ENCODE measurements around the gene SEC31B.

SEC31B gene

GRCh38 chr10:100528921-100529474 is 9.3 kb upstream of the SEC31B start:
- in situ Hi-C loops (cut with HindIII; ENCODE audit: low sequenced_read_pairs) = loop anchor here (10.0 kb wide), 1 partner anchor 94 kb away; no protein-coding TSS in a partner anchor

- in situ Hi-C loops (cut with HindIII; ENCODE audit: low sequenced_read_pairs) = loop anchor here (10.0 kb wide), 1 partner anchor 94 kb away; no protein-coding TSS in a partner anchor
Measured at GRCh38 chr10:100528123-100528886, 8.6 kb upstream of the SEC31B start.

GRCh38 chr10:100524638-100525037 is 5.0 kb upstream of the SEC31B start:
- in situ Hi-C loops (cut with HindIII; ENCODE audit: low sequenced_read_pairs) = loop anchor here (10.0 to 25.0 kb wide), 2 partner anchors 90 to 187 kb away; partner anchors contain the start of genes PKD2L1 and SCD

- in situ Hi-C loops (cut with HindIII; ENCODE audit: low sequenced_read_pairs) = loop anchor here (10.0 to 25.0 kb wide), 2 partner anchors 89 to 187 kb away; partner anchors contain the start of genes PKD2L1 and SCD
Measured at GRCh38 chr10:100524206-100524605, 4.5 kb upstream of the SEC31B start.

GRCh38 chr10:100522945-100523344 is 3.3 kb upstream of the SEC31B start:
- in situ Hi-C loops (cut with HindIII; ENCODE audit: low sequenced_read_pairs) = loop anchor here (10.0 to 25.0 kb wide), 2 partner anchors 88 to 186 kb away; partner anchors contain the start of genes PKD2L1 and SCD

GRCh38 chr10:100522107-100522801 is 2.6 kb upstream of the SEC31B start:
- in situ Hi-C loops (cut with HindIII; ENCODE audit: low sequenced_read_pairs) = loop anchor here (10.0 to 25.0 kb wide), 2 partner anchors 87 to 185 kb away; partner anchors contain the start of genes PKD2L1 and SCD

- in situ Hi-C loops (cut with HindIII; ENCODE audit: low sequenced_read_pairs) = loop anchor here (10.0 to 25.0 kb wide), 2 partner anchors 86 to 184 kb away; partner anchors contain the start of genes PKD2L1 and SCD
Measured at GRCh38 chr10:100520811-100521210, 1.1 kb upstream of the SEC31B start.

GRCh38 chr10:100518761-100519241 is 860 bp downstream of the SEC31B start:
- in situ Hi-C loops (cut with HindIII; ENCODE audit: low sequenced_read_pairs) = loop anchor here (25.0 kb wide), 1 partner anchor 182 kb away; the partner anchor contains the start of genes PKD2L1 and SCD

- in situ Hi-C loops (cut with HindIII; ENCODE audit: low sequenced_read_pairs) = loop anchor here (25.0 kb wide), 1 partner anchor 180 kb away; the partner anchor contains the start of genes PKD2L1 and SCD
Measured at GRCh38 chr10:100516847-100517246, 2.8 kb downstream of the SEC31B start.

- in situ Hi-C loops (cut with HindIII; ENCODE audit: low sequenced_read_pairs) = loop anchor here (25.0 kb wide), 1 partner anchor 178 kb away; the partner anchor contains the start of genes PKD2L1 and SCD
Measured at GRCh38 chr10:100515612-100516011, 4.0 kb downstream of the SEC31B start.

GRCh38 chr10:100510533-100511308 is 8.9 kb downstream of the SEC31B start:
- in situ Hi-C loops (cut with HindIII; ENCODE audit: low sequenced_read_pairs) = loop anchor here (25.0 kb wide), 1 partner anchor 173 kb away; the partner anchor contains the start of genes PKD2L1 and SCD

- in situ Hi-C loops (cut with HindIII; ENCODE audit: low sequenced_read_pairs) = loop anchor here (25.0 kb wide), 1 partner anchor 172 kb away; the partner anchor contains the start of genes PKD2L1 and SCD
Measured at GRCh38 chr10:100509241-100509840, 10.3 kb downstream of the SEC31B start.

- in situ Hi-C loops (cut with HindIII; ENCODE audit: low sequenced_read_pairs) = loop anchor here (25.0 kb wide), 1 partner anchor 171 kb away; the partner anchor contains the start of genes PKD2L1 and SCD
Measured at GRCh38 chr10:100508691-100509150, 10.9 kb downstream of the SEC31B start.

- in situ Hi-C loops (cut with HindIII; ENCODE audit: low sequenced_read_pairs) = loop anchor here (25.0 kb wide), 1 partner anchor 171 kb away; the partner anchor contains the start of genes PKD2L1 and SCD
Measured at GRCh38 chr10:100508266-100508665, 11.4 kb downstream of the SEC31B start.

- in situ Hi-C loops (cut with HindIII; ENCODE audit: low sequenced_read_pairs) = loop anchor here (25.0 kb wide), 1 partner anchor 170 kb away; the partner anchor contains the start of genes PKD2L1 and SCD
Measured at GRCh38 chr10:100507357-100507732, 12.3 kb downstream of the SEC31B start.

- in situ Hi-C loops (cut with HindIII; ENCODE audit: low sequenced_read_pairs) = loop anchor here (25.0 kb wide), 1 partner anchor 169 kb away; the partner anchor contains the start of genes PKD2L1 and SCD
Measured at GRCh38 chr10:100506596-100507356, 12.9 kb downstream of the SEC31B start.

- in situ Hi-C loops (cut with HindIII; ENCODE audit: low sequenced_read_pairs) = loop anchor here (25.0 kb wide), 1 partner anchor 168 kb away; the partner anchor contains the start of genes PKD2L1 and SCD
Measured at GRCh38 chr10:100505164-100505563, 14.5 kb downstream of the SEC31B start.

GRCh38 chr10:100504096-100504495 is 15.6 kb downstream of the SEC31B start:
- in situ Hi-C loops (cut with HindIII; ENCODE audit: low sequenced_read_pairs) = loop anchor here (25.0 kb wide), 1 partner anchor 167 kb away; the partner anchor contains the start of genes PKD2L1 and SCD

Data from endothelial cell of hepatic sinusoid (primary cell).